H1 (cell line): ENCODE measurements around the gene SPOCK1. TPM values are rescaled to one million over a fixed set of nuclear protein-coding genes. Genes with fewer than 3 reads are reported as not detected.
A peak's percentile ranks its signal among the peaks of the same experiment; 100 is the strongest.

ENCODE experiments used
- CTCF ChIA-PET: fragments of 300-600 bp; sonication (Branson Sonifier 250); formaldehyde crosslinking; loops from one replicate; lab custom pipeline; 2021; ENCODE audit not compliant: partially characterized antibody; lab: Charles Lee
- POLR2A ChIA-PET: fragments of 300-600 bp; sonication (Branson Sonifier 250); formaldehyde crosslinking; loops from one replicate; lab custom pipeline; 2021; ENCODE audit warnings: inconsistent platforms; ENCODE audit not compliant: partially characterized antibody; lab: Charles Lee
- DNase-seq, 2 experiments: peaks; one replicate each; pipeline versions ENCODE4 v3.0.0 to v3.0.0-alpha.2; 2010 to 2022; ENCODE audit warnings: low spot score in 2 of 2, low read depth in 1 of 2, mixed read lengths in 1 of 2
- FAIRE-seq: peaks from 2 replicates; lab custom pipeline; 2011; peaks lifted over from hg19 to GRCh38; lab: Jason Lieb, UNC
- H2AFZ ChIP-seq: 2 replicates; pipeline ENCODE4 v1.8.1; 2012; ENCODE audit warnings: low read length, inconsistent platforms
- H2AK5ac ChIP-seq: 2 replicates; pipeline ENCODE4 v1.6.1; 2013; ENCODE audit warnings: low read depth, low read length
- H2BK120ac ChIP-seq: replicated peaks from 2 replicates; pipeline ENCODE3; 2013; ENCODE audit warnings: low read depth, low read length, inconsistent platforms
- H2BK12ac ChIP-seq: 2 replicates; pipeline ENCODE4 v1.6.1; 2013; ENCODE audit warnings: low read depth, low read length
- H2BK15ac ChIP-seq: 2 replicates; pipeline ENCODE4 v1.6.1; 2013; ENCODE audit warnings: low read length
- H2BK20ac ChIP-seq: 2 replicates; pipeline ENCODE4 v1.6.1; 2013; ENCODE audit warnings: low read length
- H2BK5ac ChIP-seq: 2 replicates; pipeline ENCODE4 v1.6.1; 2013; ENCODE audit warnings: low read depth, low read length
- H3K14ac ChIP-seq: 2 replicates; pipeline ENCODE4 v1.6.1; 2013; ENCODE audit warnings: inconsistent platforms; ENCODE audit not compliant: insufficient read length
- H3K18ac ChIP-seq: 2 replicates; pipeline ENCODE4 v1.6.1; 2013; ENCODE audit warnings: low read length; ENCODE audit errors: extremely low read depth
- H3K23ac ChIP-seq: 2 replicates; pipeline ENCODE4 v1.6.1; 2013; ENCODE audit warnings: inconsistent platforms; ENCODE audit not compliant: insufficient read length
- H3K23me2 ChIP-seq: 2 replicates; pipeline ENCODE4 v1.6.1; 2013; ENCODE audit warnings: low read depth, low read length
- H3K27ac ChIP-seq: 2 replicates; pipeline ENCODE4 v1.6.1; 2011; ENCODE audit warnings: low read depth, low read length, inconsistent platforms
- H3K27me3 ChIP-seq, 4 experiments: replicated peaks in 1 of 4; 1 replicate in 1 of 4; 2 replicates in 3 of 4; pipeline versions ENCODE4 v1.6.1 to v1.8.1; 2011 to 2013; ENCODE audit warnings: low read length in 3 of 4, mild to moderate bottlenecking in 3 of 4, inconsistent platforms in 2 of 4, mixed read lengths in 2 of 4, moderate library complexity in 1 of 4; ENCODE audit not compliant: control insufficient read depth in 3 of 4, insufficient read depth in 3 of 4; ENCODE audit errors: extremely low read depth in 1 of 4
- H3K36me3 ChIP-seq, 4 experiments: 2 replicates each; pipeline versions ENCODE4 v1.6.1 to v1.8.1; 2011 to 2013; ENCODE audit warnings: mild to moderate bottlenecking in 4 of 4, low read length in 3 of 4, moderate library complexity in 2 of 4, control low read depth in 1 of 4, inconsistent platforms in 1 of 4; ENCODE audit not compliant: insufficient read depth in 4 of 4, control insufficient read depth in 2 of 4
- H3K4ac ChIP-seq: replicated peaks from 2 replicates; pipeline ENCODE3; 2013; ENCODE audit warnings: low read length, low read depth, mixed read lengths, inconsistent platforms; ENCODE audit not compliant: insufficient read length
- H3K4me1 ChIP-seq, 4 experiments: replicated peaks in 1 of 4; 1 replicate in 1 of 4; 2 replicates in 3 of 4; pipeline versions ENCODE4 v1.6.1 to v1.8.1; 2011 to 2013; ENCODE audit warnings: low read length in 3 of 4, inconsistent platforms in 2 of 4, mixed read lengths in 1 of 4; ENCODE audit not compliant: insufficient read depth in 4 of 4, control insufficient read depth in 3 of 4
- H3K4me2 ChIP-seq, 2 experiments: 2 replicates each; pipeline versions ENCODE4 v1.6.1 to v1.8.1; 2011 to 2013; ENCODE audit warnings: low read depth in 2 of 2, low read length in 2 of 2, control low read depth in 1 of 2, inconsistent platforms in 1 of 2, mild to moderate bottlenecking in 1 of 2; ENCODE audit not compliant: insufficient read depth in 1 of 2
- H3K4me3 ChIP-seq, 4 experiments: fragments of 200-600, 300-600 bp in 1 of 4; sonication (generic), shearing (Covaris generic), sonication (Bioruptor Twin) in 1 of 4; 2 replicates each; pipeline versions ENCODE4 v1.5.1 to v1.8.1; 2011 to 2016; ENCODE audit warnings: low read length in 4 of 4, low read depth in 3 of 4, control low read depth in 2 of 4, inconsistent platforms in 2 of 4, mild to moderate bottlenecking in 2 of 4, mixed read lengths in 1 of 4, moderate library complexity in 1 of 4; ENCODE audit not compliant: insufficient read depth in 2 of 4; ENCODE audit errors: extremely low read depth in 1 of 4
- H3K56ac ChIP-seq: replicated peaks from 2 replicates; pipeline ENCODE3; 2013; ENCODE audit warnings: low read depth, mild to moderate bottlenecking, mixed read lengths, low read length, inconsistent platforms; ENCODE audit not compliant: insufficient read length
- H3K79me1 ChIP-seq: 2 replicates; pipeline ENCODE4 v1.6.1; 2013; ENCODE audit warnings: low read depth, low read length, control low read depth
- H3K79me2 ChIP-seq, 2 experiments: 2 replicates each; pipeline versions ENCODE4 v1.6.1 to v1.8.1; 2012 to 2013; ENCODE audit warnings: low read length in 2 of 2, mild to moderate bottlenecking in 2 of 2, inconsistent platforms in 1 of 2; ENCODE audit not compliant: insufficient read depth in 2 of 2, control insufficient read depth in 1 of 2
- H3K9ac ChIP-seq, 4 experiments: replicated peaks in 1 of 4; 1 replicate in 1 of 4; 2 replicates in 3 of 4; pipeline versions ENCODE4 v1.6.1 to v1.8.1; 2011 to 2013; ENCODE audit warnings: low read depth in 3 of 4, low read length in 3 of 4, control low read depth in 2 of 4, mild to moderate bottlenecking in 2 of 4, moderate library complexity in 2 of 4, inconsistent platforms in 1 of 4; ENCODE audit errors: extremely low read depth in 1 of 4
- H3K9me3 ChIP-seq, 2 experiments: 2 replicates each; pipeline versions ENCODE4 v1.6.1 to v1.8.1; 2012 to 2013; ENCODE audit warnings: mild to moderate bottlenecking in 2 of 2, moderate library complexity in 2 of 2, control low read depth in 1 of 2, inconsistent platforms in 1 of 2, low read depth in 1 of 2, low read length in 1 of 2, mixed read lengths in 1 of 2; ENCODE audit not compliant: insufficient read depth in 2 of 2
- H4K20me1 ChIP-seq, 2 experiments: replicated peaks in 1 of 2; 2 replicates each; pipeline versions ENCODE3 to v1.8.1; 2011 to 2013; ENCODE audit warnings: inconsistent platforms in 2 of 2, low read length in 2 of 2, mild to moderate bottlenecking in 1 of 2; ENCODE audit not compliant: insufficient read depth in 2 of 2, control insufficient read depth in 1 of 2
- H4K5ac ChIP-seq: 2 replicates; pipeline ENCODE4 v1.6.1; 2013; ENCODE audit warnings: low read length, low read depth, mixed read lengths, inconsistent platforms; ENCODE audit not compliant: insufficient read length
- H4K8ac ChIP-seq: 2 replicates; pipeline ENCODE4 v1.8.0; 2013; ENCODE audit warnings: mild to moderate bottlenecking, moderate library complexity, low read length, inconsistent platforms; ENCODE audit not compliant: insufficient read depth; ENCODE audit errors: extremely low read depth
- H4K91ac ChIP-seq: replicated peaks from 2 replicates; pipeline ENCODE3; 2013; ENCODE audit warnings: low read length, mixed read lengths, inconsistent platforms; ENCODE audit not compliant: insufficient read length
- BCL11A ChIP-seq, 2 experiments: IDR thresholded peaks; one replicate each; pipeline ENCODE4 v1.6.1; 2011; ENCODE audit warnings: low read depth in 2 of 2, low read length in 2 of 2, mild to moderate bottlenecking in 2 of 2
- CBX8 ChIP-seq: fragments of 300-800, 300-1000 bp; sonication (generic); IDR thresholded peaks from 2 replicates; pipeline ENCODE4 v1.7.1; 2016; ENCODE audit warnings: low read depth, low read length, borderline replicate concordance
- CHD1 ChIP-seq: IDR thresholded peaks from 2 replicates; pipeline ENCODE4 v1.6.1; 2012; ENCODE audit warnings: low read depth, low read length, improper control_type of control experiment
- EP300 ChIP-seq, 2 experiments: IDR thresholded peaks; 1 replicate in 1 of 2; 2 replicates in 1 of 2; pipeline ENCODE4 v1.6.1; 2011 to 2012; ENCODE audit warnings: low read depth in 2 of 2, low read length in 2 of 2, mild to moderate bottlenecking in 2 of 2, borderline replicate concordance in 1 of 2, inconsistent platforms in 1 of 2, moderate library complexity in 1 of 2
- FOSL1 ChIP-seq: IDR thresholded peaks from 2 replicates; pipeline ENCODE4 v1.6.1; 2011; ENCODE audit warnings: mild to moderate bottlenecking, low read depth, low read length, moderate library complexity; ENCODE audit not compliant: insufficient read depth
- GTF2F1 ChIP-seq: IDR thresholded peaks from 2 replicates; pipeline ENCODE4 v1.6.1; 2012; ENCODE audit warnings: low read depth, low read length, improper control_type of control experiment, borderline replicate concordance
- KDM1A ChIP-seq: fragments of 200-600, 300-600 bp; sonication (generic); IDR thresholded peaks from 2 replicates; pipeline ENCODE4 v1.7.1; 2016; ENCODE audit warnings: mild to moderate bottlenecking, low read length, borderline replicate concordance
- NANOG ChIP-seq: IDR thresholded peaks from 2 replicates; pipeline ENCODE4 v1.6.1; 2011; ENCODE audit warnings: low read length, low read depth, mild to moderate bottlenecking, inconsistent platforms; ENCODE audit not compliant: insufficient read depth, poor library complexity, severe bottlenecking
- PHF8 ChIP-seq: fragments of 200-600 bp; sonication (generic); conservative IDR thresholded peaks from 2 replicates; pipeline ENCODE4 v1.7.1; 2012; ENCODE audit warnings: low read depth, mild to moderate bottlenecking, inconsistent platforms, low read length, moderate library complexity
- RXRA ChIP-seq: IDR thresholded peaks from 2 replicates; pipeline ENCODE4 v1.6.1; 2011; ENCODE audit warnings: low read depth, mild to moderate bottlenecking, low read length, moderate library complexity; ENCODE audit not compliant: insufficient read depth
- TAF1 ChIP-seq: IDR thresholded peaks from 2 replicates; pipeline ENCODE4 v1.6.1; 2011; ENCODE audit warnings: mild to moderate bottlenecking, low read depth, low read length
- ZNF274 ChIP-seq: IDR thresholded peaks from 2 replicates; pipeline ENCODE4 v1.7.0; 2012; ENCODE audit warnings: low read length, borderline replicate concordance; ENCODE audit errors: extremely low read depth
- WGBS, 2 experiments: shearing (Covaris generic) in 1 of 2; methylation state at CpG; one replicate each; pipeline versions ENCODE4 v1.1.6 to v1.1.7; 2013 to 2015; ENCODE audit warnings: low lambda C conversion rate in 2 of 2, mixed read lengths in 2 of 2, inconsistent platforms in 1 of 2, low coverage in 1 of 2, missing lambda C conversion rate in 1 of 2; ENCODE audit not compliant: insufficient replicate concordance in 2 of 2, insufficient coverage in 1 of 2, insufficient read length in 1 of 2; ENCODE audit errors: extremely low coverage in 1 of 2, missing lambda C conversion rate in 1 of 2; 5-methylcytosine and 5-hydroxymethylcytosine counted together
- polyA plus RNA-seq, 7 experiments: library from polyadenylated mRNA; depleted of rRNA in 3 of 7; stranded (reverse) in 5 of 7; unstranded in 2 of 7; fragments of >200 nt in 5 of 7; fragments of 200-250 nt in 2 of 7; gene quantifications; 1 replicate in 5 of 7; 2 replicates in 1 of 7; 4 replicates in 1 of 7; pipeline versions ENCODE4 v1.2.1 to v1.2.3, GENCODE V29; 2011 to 2013; ENCODE audit warnings: missing spikeins in 2 of 7, mixed read lengths in 2 of 7
- total RNA-seq: library from RNA; stranded (reverse); fragmentation: NEBNext Ultra II Directional; extraction: Animal tissue kit (Norgen Biotek cat#: 25700); gene quantifications from 2 replicates; pipeline ENCODE4 v1.2.1, GENCODE V29; 2021
- TF ChIP-seq, protein P1 (sequence below): IDR thresholded peaks from 2 replicates; pipeline ENCODE4 v1.6.1; 2011; ENCODE audit warnings: low read depth, mild to moderate bottlenecking, low read length; ENCODE audit not compliant: insufficient read depth

Gene SPOCK1
- total and polyA plus RNA-seq, 2 of the 8 experiments (the other 6 are each of a cell fraction or from before 2014, with no cell fraction given), result 6.9 to 18.1 TPM

DNA sequence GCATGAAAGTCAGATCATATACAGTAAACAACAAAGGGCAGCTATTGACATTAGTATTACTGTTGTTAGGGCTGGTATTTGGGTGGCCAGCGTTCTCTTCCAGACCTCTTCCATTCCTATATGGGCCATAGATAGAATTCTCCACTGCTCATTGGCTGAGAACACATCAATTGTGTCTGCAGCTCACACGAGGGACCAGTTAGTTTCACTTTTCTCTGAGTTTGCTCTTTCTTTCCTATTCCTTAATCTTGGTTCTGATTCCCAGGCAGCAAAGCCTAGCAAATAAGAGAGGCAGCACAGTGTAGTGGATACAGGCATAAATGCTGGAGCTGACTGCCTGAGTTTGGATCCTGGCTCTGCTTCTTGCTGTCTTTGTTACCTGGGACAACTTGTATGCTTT is 476.4 kb downstream of the SPOCK1 start:
- FAIRE-seq, result no peak
- H3K4me2 ChIP-seq, result no peak overlapping the region
- 83% methylated on average over 2 of the region's 2 CpGs; no CpG with 5 or more reads in 1 of the 2 experiments for WGBS, 2 experiments
- TF ChIP-seq TAF1 (no peak), FOSL1 (no peak), GTF2F1 (no peak), CBX8 (no peak), BCL11A (IDR thresholded peaks at IDR 0.05; ENCODE audit: low read depth in 2 of 2, low read length in 2 of 2) (no peak), KDM1A (no peak), CHD1 (no peak), NANOG (no peak), EP300 (IDR thresholded peaks at IDR 0.05; ENCODE audit: borderline replicate concordance in 1 of 2, low read depth in 2 of 2, low read length in 2 of 2) (no peak), RXRA (no peak), PHF8 (no peak), ZNF274 (no peak)
- TF ChIP-seq, protein P1, sequence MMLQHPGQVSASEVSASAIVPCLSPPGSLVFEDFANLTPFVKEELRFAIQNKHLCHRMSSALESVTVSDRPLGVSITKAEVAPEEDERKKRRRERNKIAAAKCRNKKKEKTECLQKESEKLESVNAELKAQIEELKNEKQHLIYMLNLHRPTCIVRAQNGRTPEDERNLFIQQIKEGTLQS, result no peak

More for the DNA sequence above, 476.4 kb downstream of the SPOCK1 start:
- Histone ChIP-seq H3K4me1 (no peaks in the 10 kb centered on the region), H3K18ac (no peak overlapping the region), H3K4ac (no peak overlapping the region), H3K79me2 (no peaks in the 10 kb centered on the region), H2BK20ac (no peak overlapping the region), H4K5ac (no peak overlapping the region), H2BK120ac (no peak overlapping the region), H2BK15ac (no peak overlapping the region), H4K8ac (no peak overlapping the region), H3K23ac (no peak overlapping the region), H4K20me1 (no peaks in the 10 kb centered on the region), H2AK5ac (no peak overlapping the region), H2BK12ac (no peak overlapping the region), H3K36me3 (no peaks in the 10 kb centered on the region), H3K27ac (no peak overlapping the region), H2AFZ (0 out of 2 replicates have a peak overlapping the region, but pooled peaks have one; percentile 2), H3K23me2 (no peaks in the 10 kb centered on the region), H3K27me3 (no peaks in the 10 kb centered on the region), H3K56ac (no peak overlapping the region), H3K14ac (no peak overlapping the region), H3K9ac (no peak overlapping the region), H4K91ac (no peak overlapping the region), H3K9me3 (no peaks in the 10 kb centered on the region), H3K79me1 (no peaks in the 10 kb centered on the region), H3K4me3 (no peak overlapping the region), H2BK5ac (no peak overlapping the region)
- ChIA-PET CTCF (interaction anchor here (0.6 to 1.2 kb wide), 7 partner anchors 9 to 324 kb away, joined by 3 to 4 read pairs (median 3); no protein-coding TSS in a partner anchor), POLR2A (no interaction called here)
- DNase-seq, result no peak
